Activated T-helper 9 cell treated with anti-CD3 and anti-CD28 coated beads, Interleukin-2, amount 50 U/mL, for 16 hours (primary cell): ENCODE results near the gene PDP2.
"Not testable (repeated sequence)": the region's sequence is repeated elsewhere in the genome, so short reads cannot be mapped to it uniquely, and the experiment has no call there.

Experiments used
- DNase-seq: peaks from one replicate; pipeline ENCODE4 v3.0.0-alpha.2; 2020; ENCODE audit warnings: low read depth

The PDP2 gene

GRCh38 chr16:66853261-66854139, 26.8 kb upstream of the PDP2 start:
- no peak for DNase-seq

- DNase-seq: no peak
Measured at GRCh38 chr16:66856184-66856730, 24.1 kb upstream of the PDP2 start.

GRCh38 chr16:66856801-66857200, 23.5 kb upstream of the PDP2 start:
- DNase-seq: no peak

GRCh38 chr16:66857437-66857836, 22.9 kb upstream of the PDP2 start:
- no peak for DNase-seq

- DNase-seq: no peak
Measured at GRCh38 chr16:66858740-66859396, 21.4 kb upstream of the PDP2 start.

- DNase-seq: no peak
Measured at GRCh38 chr16:66859397-66860068, 20.8 kb upstream of the PDP2 start.

- no peak for DNase-seq
Measured at GRCh38 chr16:66862023-66862520, 18.2 kb upstream of the PDP2 start.

- no peak for DNase-seq
Measured at GRCh38 chr16:66863707-66864106, 16.6 kb upstream of the PDP2 start.

GRCh38 chr16:66869424-66869823, 10.9 kb upstream of the PDP2 start:
- no peak for DNase-seq

- DNase-seq: not testable (repeated sequence)
Measured at GRCh38 chr16:66871363-66871762, 9.0 kb upstream of the PDP2 start.

- DNase-seq: no peak
Measured at GRCh38 chr16:66871840-66872239, 8.5 kb upstream of the PDP2 start.

- DNase-seq: no peak
Measured at GRCh38 chr16:66872559-66872942, 7.8 kb upstream of the PDP2 start.

- DNase-seq: peak; percentile 85
Measured at GRCh38 chr16:66872943-66873684, 7.2 kb upstream of the PDP2 start.

GRCh38 chr16:66873685-66874055, 6.6 kb upstream of the PDP2 start:
- DNase-seq: no peak

GRCh38 chr16:66874079-66874775, 6.1 kb upstream of the PDP2 start:
- DNase-seq: no peak

- peak; percentile 47 for DNase-seq
Measured at GRCh38 chr16:66878067-66878466, 2.2 kb upstream of the PDP2 start.

- no peak for DNase-seq
Measured at GRCh38 chr16:66881014-66881417, 701 bp downstream of the PDP2 start.

GRCh38 chr16:66881560-66881959, 1.2 kb downstream of the PDP2 start:
- DNase-seq: no peak

GRCh38 chr16:66881964-66882508, 1.7 kb downstream of the PDP2 start:
- no peak for DNase-seq

GRCh38 chr16:66882702-66883101, 2.4 kb downstream of the PDP2 start:
- no peak for DNase-seq

- no peak for DNase-seq
Measured at GRCh38 chr16:66885491-66885890, 5.2 kb downstream of the PDP2 start.
